ENCODE data around the gene ICOSLG. TPM values are rescaled to one million over a fixed set of nuclear protein-coding genes. Genes with fewer than 3 reads are reported as not detected.
"Not testable (repeated sequence)": the region's sequence is repeated elsewhere in the genome, so short reads cannot be mapped to it uniquely, and the experiment has no call there.

The ICOSLG gene
- polyA plus RNA-seq, 5 donors = 1.5 to 3.4 (median 3.0) TPM

- DNase-seq = not testable (repeated sequence)
These were observed 12.6 kb downstream of the ICOSLG start for GRCh38 chr21:44228109-44228508.

GRCh38 chr21:44227614-44228013 lies 13.1 kb downstream of the ICOSLG start:
- DNase-seq = not testable (repeated sequence)

- not testable (repeated sequence) for DNase-seq
These were observed 15.1 kb downstream of the ICOSLG start for GRCh38 chr21:44225605-44226004.

GRCh38 chr21:44223334-44223733 lies 17.4 kb downstream of the ICOSLG start:
- not testable (repeated sequence) for DNase-seq

- DNase-seq = not testable (repeated sequence)
These were observed 20.1 kb downstream of the ICOSLG start for GRCh38 chr21:44220674-44221073.

- DNase-seq = not testable (repeated sequence)
These were observed 22.3 kb downstream of the ICOSLG start for GRCh38 chr21:44218461-44218860.

- DNase-seq = not testable (repeated sequence)
These were observed 28.8 kb downstream of the ICOSLG start for GRCh38 chr21:44211978-44212377.

- DNase-seq = not testable (repeated sequence)
These were observed 29.2 kb downstream of the ICOSLG start for GRCh38 chr21:44211574-44211973.

- not testable (repeated sequence) for DNase-seq
These were observed 32.7 kb downstream of the ICOSLG start for GRCh38 chr21:44207860-44208646.

- DNase-seq = not testable (repeated sequence)
These were observed 33.8 kb downstream of the ICOSLG start for GRCh38 chr21:44206698-44207676.

GRCh38 chr21:44206187-44206586 lies 34.6 kb downstream of the ICOSLG start:
- not testable (repeated sequence) for DNase-seq

GRCh38 chr21:44202590-44203299 lies 38.0 kb downstream of the ICOSLG start:
- DNase-seq = not testable (repeated sequence)

GRCh38 chr21:44199997-44200396 lies 40.7 kb downstream of the ICOSLG start:
- not testable (repeated sequence) for DNase-seq

- no peak for DNase-seq
These were observed 41.3 kb downstream of the ICOSLG start for GRCh38 chr21:44199448-44199847.

GRCh38 chr21:44197156-44197516 lies 43.6 kb downstream of the ICOSLG start:
- not testable (repeated sequence) for DNase-seq

- not testable (repeated sequence) for DNase-seq
These were observed 44.3 kb downstream of the ICOSLG start for GRCh38 chr21:44196212-44197155.

- DNase-seq = not testable (repeated sequence)
These were observed 45.9 kb downstream of the ICOSLG start for GRCh38 chr21:44194888-44195287.

- DNase-seq = not testable (repeated sequence)
These were observed 46.3 kb downstream of the ICOSLG start for GRCh38 chr21:44194451-44194850.

GRCh38 chr21:44193108-44193507 lies 47.6 kb downstream of the ICOSLG start:
- DNase-seq = not testable (repeated sequence)
